Measurements from ENCODE around the gene EBF4. TPM values are rescaled to one million over a fixed set of nuclear protein-coding genes. Genes with fewer than 3 reads are reported as not detected.
A peak's percentile ranks its signal among the peaks of the same experiment; 100 is the strongest.

EBF4 gene
- total and polyA plus RNA-seq, 10 of the 15 experiments (the other 5 are each of a cell fraction or from before 2014, with no cell fraction given), result 0.13 TPM; not detected in 9

- Histone ChIP-seq H3K4me1 (ENCODE audit: control insufficient read depth, insufficient read depth, low read length) (no peaks in the 10 kb centered on the region), H3K9ac (ENCODE audit: control insufficient read depth, insufficient read depth, low read length) (no peak overlapping the region), H3K4me3 (no peak overlapping the region), H4K20me1 (ENCODE audit: control insufficient read depth, insufficient read depth) (no peaks in the 10 kb centered on the region), H3K36me3 (ENCODE audit: control insufficient read depth in 2 of 2, insufficient read depth in 2 of 2, low read length in 1 of 2) (no peaks in the 10 kb centered on the region), H3K27me3 (replicated peaks in 1 of 2; ENCODE audit: control insufficient read depth in 2 of 2, insufficient read depth in 2 of 2, low read length in 1 of 2) (peaks cover 10 to 26% of the 10 kb centered on the region in 2 experiments), H2AFZ (ENCODE audit: control insufficient read depth, low read depth, low read length) (no peak overlapping the region), H3K9me3 (replicated peaks; ENCODE audit: control insufficient read depth, insufficient read depth, low read length) (no peaks in the 10 kb centered on the region), H3K4me2 (ENCODE audit: control insufficient read depth, insufficient read depth) (peak overlapping the region; percentile 48; the same call in 1 of the 2 replicates), H3K79me2 (ENCODE audit: control insufficient read depth, insufficient read depth, low read length) (no peaks in the 10 kb centered on the region), H3K27ac (ENCODE audit: control insufficient read depth, insufficient read depth) (no peak overlapping the region)
- FAIRE-seq, result no peak
- no TSS peak for BruUV-seq (replicated peaks)
- no CpG with 5 or more reads among the region's 64 CpGs for WGBS (ENCODE audit: insufficient coverage, insufficient replicate concordance, low lambda C conversion rate, missing lambda C conversion rate)
- no peak for DNase-seq (ENCODE audit: low read depth, low spot score)
- CTCF ChIA-PET, result no interaction called here
- POLR2A ChIA-PET, result no interaction called here
- TF ChIP-seq KLF5 (IDR thresholded peaks at IDR 0.05; ENCODE audit: partially characterized antibody) (no peak), NR2C2 (IDR thresholded peaks at IDR 0.05; ENCODE audit: borderline replicate concordance, control insufficient read depth, insufficient read length, low read depth) (no peak), IRF4 (IDR thresholded peaks at IDR 0.05; ENCODE audit: low read depth, low read length) (no peak), RCOR1 (conservative IDR thresholded peaks at IDR 0.05; ENCODE audit: low read depth, low read length) (no peak), DPF2 (IDR thresholded peaks at IDR 0.05) (no peak), CREB1 (IDR thresholded peaks at IDR 0.05; ENCODE audit: low read depth) (no peak), BCL11A (IDR thresholded peaks at IDR 0.05; ENCODE audit: low read depth, low read length) (no peak), NFYB (IDR thresholded peaks at IDR 0.05; ENCODE audit: insufficient read depth, low read depth, low read length) (no peak), SP1 (IDR thresholded peaks at IDR 0.05; ENCODE audit: low read depth, low read length) (no peak), EZH2 (IDR thresholded peaks at IDR 0.05; ENCODE audit: borderline replicate concordance, control insufficient read depth, low read depth, low read length) (no peak), SPI1 (IDR thresholded peaks at IDR 0.05; ENCODE audit: borderline replicate concordance, insufficient read depth, low read depth, low read length) (no peak), ZZZ3 (IDR thresholded peaks at IDR 0.05; ENCODE audit: control insufficient read depth, insufficient read length, low read depth) (no peak), NBN (IDR thresholded peaks at IDR 0.05) (no peak), STAT3 (IDR thresholded peaks at IDR 0.05; ENCODE audit: low read depth, low read length) (no peak)
- in situ Hi-C loops (cut with MboI) (no loop called here), intact Hi-C loops (cut with micrococcal nuclease; ENCODE audit: unreplicated experiment) (no loop called here)
- SMC1A ChIA-PET (ENCODE audit: uncharacterized antibody, unreplicated experiment), result no interaction called here
- no peak for ATAC-seq
- RAD21 ChIA-PET (ENCODE audit: unreplicated experiment), result no interaction called here
Measured at GRCh38 chr20:2692886-2693285, 306 bp downstream of the EBF4 start.

Data from GM12878 (cell line).